Measurements from ENCODE around the gene SLC25A43. TPM values are rescaled to one million over a fixed set of nuclear protein-coding genes. Genes with fewer than 3 reads are reported as not detected.

The SLC25A43 gene
- total RNA-seq, 1 experiment from 2014 or later, result 8.3 TPM

DNA sequence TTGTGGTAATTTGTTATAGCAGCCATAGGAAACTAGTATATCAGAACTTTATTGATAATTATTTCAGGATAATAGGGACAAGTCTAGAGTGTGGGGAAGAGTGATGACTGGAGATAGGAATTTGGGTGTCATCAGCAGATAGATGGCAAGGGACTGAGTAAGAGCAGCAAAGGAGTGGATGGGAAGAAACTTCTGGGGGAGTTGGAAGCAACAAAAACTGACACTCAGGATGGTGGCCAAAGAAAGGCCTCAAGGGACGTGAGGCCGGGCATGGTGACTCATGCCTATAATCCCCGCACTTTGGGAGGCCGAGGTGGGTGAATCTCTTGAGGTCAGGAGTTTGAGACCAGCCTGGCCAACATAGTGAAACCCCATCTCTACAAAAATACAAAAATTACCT is 60.0 kb downstream of the SLC25A43 start:
- H3K27me3 ChIP-seq (ENCODE audit: low read length), result no peaks in the 10 kb centered on the region
- H3K4me2 ChIP-seq (ENCODE audit: low read depth, low read length, poor library complexity, severe bottlenecking), result no peak overlapping the region
- no peak for DNase-seq
- H3K27ac ChIP-seq (ENCODE audit: low read length), result no peak overlapping the region
- H3K9me2 ChIP-seq (replicated peaks; ENCODE audit: insufficient read depth, low read length), result no peaks in the 10 kb centered on the region
- no peaks in the 10 kb centered on the region for H3K9me3 ChIP-seq (ENCODE audit: low read length)
- no peaks in the 10 kb centered on the region for H3K79me2 ChIP-seq (ENCODE audit: low read length)
- H3K36me3 ChIP-seq (ENCODE audit: insufficient read depth, low read length), result no peaks in the 10 kb centered on the region
- no peak overlapping the region for H3K9ac ChIP-seq (ENCODE audit: low read length)
- no peaks in the 10 kb centered on the region for H4K20me1 ChIP-seq (ENCODE audit: insufficient read depth, low read depth, low read length)
- H3K4me3 ChIP-seq (ENCODE audit: low read length), result no peak overlapping the region
- H3K4me1 ChIP-seq (ENCODE audit: low read length), result no peaks in the 10 kb centered on the region
- H2AFZ ChIP-seq (ENCODE audit: low read length), result no peak overlapping the region

DNA sequence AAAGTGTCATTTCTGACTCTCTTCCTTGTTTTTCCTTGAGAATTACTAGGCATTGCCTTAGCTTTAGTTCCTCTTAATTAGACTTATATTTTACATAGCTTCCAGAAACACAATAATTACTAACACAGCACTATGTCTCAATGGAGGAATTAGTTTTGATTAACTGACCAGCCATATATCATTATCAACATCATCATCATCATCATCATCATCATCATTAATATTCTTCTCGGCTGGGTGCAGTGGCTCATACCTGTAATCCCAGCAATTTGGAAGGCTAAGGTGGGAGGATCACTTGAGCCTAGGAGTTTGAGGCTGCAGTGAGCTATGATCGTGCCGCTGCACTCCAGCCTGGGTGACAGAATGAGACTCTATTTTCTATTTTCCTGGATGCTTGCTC is 66.4 kb downstream of the SLC25A43 start:
- H3K4me3 ChIP-seq (ENCODE audit: low read length), result no peak overlapping the region
- H3K27ac ChIP-seq (ENCODE audit: low read length), result no peak overlapping the region
- peaks cover 10% of the 10 kb centered on the region for H3K4me1 ChIP-seq (ENCODE audit: low read length)
- no peaks in the 10 kb centered on the region for H3K27me3 ChIP-seq (ENCODE audit: low read length)
- peaks cover 11% of the 10 kb centered on the region for H4K20me1 ChIP-seq (ENCODE audit: insufficient read depth, low read depth, low read length)
- 0 out of 2 replicates have a peak, but pooled peaks cover 3% of the 10 kb centered on the region for H3K79me2 ChIP-seq (ENCODE audit: low read length)
- no peak for DNase-seq
- H3K9me3 ChIP-seq (ENCODE audit: low read length), result no peaks in the 10 kb centered on the region
- no peak overlapping the region for H3K9ac ChIP-seq (ENCODE audit: low read length)
- H3K9me2 ChIP-seq (replicated peaks; ENCODE audit: insufficient read depth, low read length), result no peaks in the 10 kb centered on the region
- H2AFZ ChIP-seq (ENCODE audit: low read length), result no peak overlapping the region
- H3K4me2 ChIP-seq (ENCODE audit: low read depth, low read length, poor library complexity, severe bottlenecking), result no peak overlapping the region
- peaks cover 14% of the 10 kb centered on the region; the same call in 1 of the 2 replicates for H3K36me3 ChIP-seq (ENCODE audit: insufficient read depth, low read length)

DNA sequence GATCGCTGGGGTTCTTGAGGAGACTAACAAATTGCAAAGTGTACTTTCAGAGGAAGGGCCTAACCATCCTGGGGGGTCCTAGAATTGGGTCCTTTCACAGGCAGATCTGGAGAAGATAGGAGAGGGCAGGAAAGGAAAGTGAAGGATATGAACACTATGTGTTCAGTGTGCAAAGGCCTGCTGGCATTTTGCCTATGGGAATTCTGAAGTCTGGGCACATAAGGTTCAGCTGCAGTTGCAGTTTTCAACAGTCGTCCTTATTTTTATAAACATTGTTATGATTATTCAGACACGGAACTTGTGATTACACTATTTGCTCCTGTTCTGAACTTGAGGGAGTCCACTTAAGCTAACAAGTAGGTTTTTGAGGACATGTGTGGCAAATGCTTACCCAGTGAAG is 67.8 kb downstream of the SLC25A43 start:
- no peak overlapping the region for H2AFZ ChIP-seq (ENCODE audit: low read length)
- no peaks in the 10 kb centered on the region for H3K9me2 ChIP-seq (replicated peaks; ENCODE audit: insufficient read depth, low read length)
- H3K27ac ChIP-seq (ENCODE audit: low read length), result no peak overlapping the region
- no peak overlapping the region for H3K4me2 ChIP-seq (ENCODE audit: low read depth, low read length, poor library complexity, severe bottlenecking)
- peaks cover 17% of the 10 kb centered on the region; the same call in 1 of the 2 replicates for H3K36me3 ChIP-seq (ENCODE audit: insufficient read depth, low read length)
- no peaks in the 10 kb centered on the region for H3K9me3 ChIP-seq (ENCODE audit: low read length)
- peaks cover 11% of the 10 kb centered on the region for H4K20me1 ChIP-seq (ENCODE audit: insufficient read depth, low read depth, low read length)
- no peak for DNase-seq
- H3K4me3 ChIP-seq (ENCODE audit: low read length), result no peak overlapping the region
- no peak overlapping the region for H3K9ac ChIP-seq (ENCODE audit: low read length)
- H3K4me1 ChIP-seq (ENCODE audit: low read length), result peaks cover 10% of the 10 kb centered on the region
- H3K79me2 ChIP-seq (ENCODE audit: low read length), result 0 out of 2 replicates have a peak, but pooled peaks cover 3% of the 10 kb centered on the region
- no peaks in the 10 kb centered on the region for H3K27me3 ChIP-seq (ENCODE audit: low read length)

DNA sequence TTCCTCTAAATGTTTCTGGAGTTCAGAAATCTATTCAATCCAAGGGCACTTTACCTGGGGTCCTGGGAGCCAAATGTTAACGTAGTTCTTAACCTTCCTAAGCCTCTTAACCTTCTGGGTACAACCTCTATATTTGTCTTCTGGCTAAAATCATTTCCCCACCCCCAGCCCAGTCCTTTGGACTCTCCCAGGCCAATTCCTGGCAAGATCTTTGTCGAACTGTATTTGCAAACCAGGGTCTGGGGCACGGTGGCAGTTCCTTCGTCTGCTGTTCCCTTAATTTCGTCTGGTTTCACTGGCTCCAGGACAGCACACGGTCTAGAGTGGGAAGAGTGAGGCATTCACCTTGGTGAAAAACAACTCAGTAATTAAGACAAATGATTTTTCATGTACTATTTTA is 68.3 kb downstream of the SLC25A43 start:
- H3K79me2 ChIP-seq (ENCODE audit: low read length), result 0 out of 2 replicates have a peak, but pooled peaks cover 3% of the 10 kb centered on the region
- no peak for DNase-seq
- no peak overlapping the region for H2AFZ ChIP-seq (ENCODE audit: low read length)
- H3K9ac ChIP-seq (ENCODE audit: low read length), result peak overlapping the region; percentile 60; the same call in 1 of the 2 replicates
- peak overlapping the region; percentile 59 for H3K4me2 ChIP-seq (ENCODE audit: low read depth, low read length, poor library complexity, severe bottlenecking)
- H4K20me1 ChIP-seq (ENCODE audit: insufficient read depth, low read depth, low read length), result peaks cover 11% of the 10 kb centered on the region
- peaks cover 10% of the 10 kb centered on the region for H3K4me1 ChIP-seq (ENCODE audit: low read length)
- peaks cover 17% of the 10 kb centered on the region; the same call in 1 of the 2 replicates for H3K36me3 ChIP-seq (ENCODE audit: insufficient read depth, low read length)
- H3K4me3 ChIP-seq (ENCODE audit: low read length), result peak overlapping the region; percentile 90; the same call in 1 of the 2 replicates
- no peaks in the 10 kb centered on the region for H3K9me2 ChIP-seq (replicated peaks; ENCODE audit: insufficient read depth, low read length)
- no peak overlapping the region for H3K27ac ChIP-seq (ENCODE audit: low read length)
- no peaks in the 10 kb centered on the region for H3K27me3 ChIP-seq (ENCODE audit: low read length)
- H3K9me3 ChIP-seq (ENCODE audit: low read length), result no peaks in the 10 kb centered on the region

GRCh38 chrX:119467842-119468550 is 68.9 kb downstream of the SLC25A43 start, which contains the start of gene SLC25A5:
Gene SLC25A5, plus strand, starts transcription at chrX:119468444. Its CDS starts 72 bp downstream, at chrX:119468516.
- peak; percentile 93 for DNase-seq
- H3K36me3 ChIP-seq (ENCODE audit: insufficient read depth, low read length), result peaks cover 17% of the 10 kb centered on the region; the same call in 1 of the 2 replicates
- H3K9me3 ChIP-seq (ENCODE audit: low read length), result no peaks in the 10 kb centered on the region
- peak within 1 kb of the TSS; percentile 90 for H3K4me3 ChIP-seq (ENCODE audit: low read length)
- peak within 1 kb of the TSS; percentile 95 for H3K9ac ChIP-seq (ENCODE audit: low read length)
- H3K27ac ChIP-seq (ENCODE audit: low read length), result peak within 1 kb of the TSS; percentile 83
- 0 out of 2 replicates have a peak, but pooled peaks cover 3% of the 10 kb centered on the region for H3K79me2 ChIP-seq (ENCODE audit: low read length)
- 0 out of 2 replicates have a peak within 1 kb of the TSS, but pooled peaks have one; percentile 42 for H2AFZ ChIP-seq (ENCODE audit: low read length)
- H4K20me1 ChIP-seq (ENCODE audit: insufficient read depth, low read depth, low read length), result peaks cover 11% of the 10 kb centered on the region
- H3K4me2 ChIP-seq (ENCODE audit: low read depth, low read length, poor library complexity, severe bottlenecking), result peak within 1 kb of the TSS; percentile 63
- no peaks in the 10 kb centered on the region for H3K27me3 ChIP-seq (ENCODE audit: low read length)
- H3K9me2 ChIP-seq (replicated peaks; ENCODE audit: insufficient read depth, low read length), result no peaks in the 10 kb centered on the region
- peaks cover 10% of the 10 kb centered on the region for H3K4me1 ChIP-seq (ENCODE audit: low read length)

DNA sequence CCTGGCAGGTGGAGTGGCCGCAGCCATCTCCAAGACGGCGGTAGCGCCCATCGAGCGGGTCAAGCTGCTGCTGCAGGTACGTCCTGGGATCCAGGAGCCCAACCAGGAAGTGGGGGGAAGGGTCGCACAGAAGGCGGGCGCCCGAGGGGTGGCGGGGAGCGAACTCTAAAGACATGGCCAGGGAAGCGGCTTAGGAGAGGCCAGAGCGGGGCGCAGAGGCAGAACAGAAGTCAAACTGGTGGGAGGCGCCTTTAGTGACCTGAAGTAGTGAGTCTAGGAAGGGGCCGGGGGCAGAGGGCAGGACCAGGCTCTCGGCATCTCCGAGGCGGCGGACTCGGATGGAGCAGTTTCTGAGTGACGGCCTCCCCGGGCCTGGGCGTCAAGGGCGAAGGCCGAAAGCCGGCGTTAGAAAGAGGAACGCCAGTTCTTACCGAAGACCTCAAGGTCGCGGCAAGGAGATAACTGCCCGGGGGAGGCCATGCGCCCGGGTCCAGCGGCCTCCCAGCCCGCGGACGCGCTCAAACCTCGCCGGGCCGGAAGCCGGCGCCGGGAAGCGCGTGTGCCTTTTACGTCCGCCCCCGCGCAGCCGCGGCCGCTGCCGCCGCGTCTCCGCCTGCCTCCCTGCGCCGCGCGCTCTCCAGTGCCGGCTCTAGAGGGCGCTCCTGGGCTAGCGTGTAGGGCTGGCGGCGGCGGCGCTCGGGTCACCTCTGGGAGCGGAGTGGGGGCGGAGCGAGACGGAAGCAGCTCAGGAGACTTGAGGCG is 69.6 kb downstream of the SLC25A43 start:
- Histone ChIP-seq H3K4me3 (ENCODE audit: low read length) (peak overlapping the region; percentile 90), H3K9me3 (ENCODE audit: low read length) (no peaks in the 10 kb centered on the region), H4K20me1 (ENCODE audit: insufficient read depth, low read depth, low read length) (peaks cover 11% of the 10 kb centered on the region), H3K4me1 (ENCODE audit: low read length) (peaks cover 10% of the 10 kb centered on the region), H2AFZ (ENCODE audit: low read length) (no peak overlapping the region), H3K79me2 (ENCODE audit: low read length) (0 out of 2 replicates have a peak, but pooled peaks cover 3% of the 10 kb centered on the region), H3K27ac (ENCODE audit: low read length) (peak overlapping the region; percentile 83), H3K9ac (ENCODE audit: low read length) (peak overlapping the region; percentile 95), H3K27me3 (ENCODE audit: low read length) (no peaks in the 10 kb centered on the region), H3K4me2 (ENCODE audit: low read depth, low read length, poor library complexity, severe bottlenecking) (peak overlapping the region; percentile 63), H3K36me3 (ENCODE audit: insufficient read depth, low read length) (peaks cover 17% of the 10 kb centered on the region; the same call in 1 of the 2 replicates), H3K9me2 (replicated peaks; ENCODE audit: insufficient read depth, low read length) (no peaks in the 10 kb centered on the region)
- DNase-seq, result peak; percentile 92

DNA sequence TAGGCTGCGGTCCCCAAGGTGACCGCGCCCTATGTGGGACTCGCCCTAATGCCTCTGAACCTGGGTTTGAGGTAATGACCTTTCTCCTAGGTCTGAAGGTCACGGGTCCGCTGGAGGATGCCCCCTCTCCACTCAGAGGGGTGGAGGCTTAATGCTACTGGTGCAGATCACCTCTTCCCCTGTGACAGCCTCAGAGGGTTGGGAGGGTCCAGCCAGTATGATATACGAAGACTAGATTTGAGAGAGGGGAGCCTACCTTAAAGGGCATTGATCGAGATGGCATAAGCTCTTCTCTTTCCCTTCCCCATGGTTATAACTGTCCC is 70.1 kb downstream of the SLC25A43 start:
- Histone ChIP-seq H3K36me3 (ENCODE audit: insufficient read depth, low read length) (peaks cover 17% of the 10 kb centered on the region; the same call in 1 of the 2 replicates), H3K27me3 (ENCODE audit: low read length) (no peaks in the 10 kb centered on the region), H4K20me1 (ENCODE audit: insufficient read depth, low read depth, low read length) (peaks cover 11% of the 10 kb centered on the region), H3K79me2 (ENCODE audit: low read length) (0 out of 2 replicates have a peak, but pooled peaks cover 3% of the 10 kb centered on the region), H3K9me3 (ENCODE audit: low read length) (no peaks in the 10 kb centered on the region), H3K4me3 (ENCODE audit: low read length) (peak overlapping the region; percentile 90), H3K4me1 (ENCODE audit: low read length) (peaks cover 10% of the 10 kb centered on the region), H3K4me2 (ENCODE audit: low read depth, low read length, poor library complexity, severe bottlenecking) (peak overlapping the region; percentile 63), H3K9me2 (replicated peaks; ENCODE audit: insufficient read depth, low read length) (no peaks in the 10 kb centered on the region), H3K9ac (ENCODE audit: low read length) (peak overlapping the region; percentile 66), H2AFZ (ENCODE audit: low read length) (no peak overlapping the region), H3K27ac (ENCODE audit: low read length) (peak overlapping the region; percentile 8; the same call in 1 of the 2 replicates)
- DNase-seq, result no peak
